Measurements from ENCODE around the gene BTAF1.
"Not testable (repeated sequence)": the region's sequence is repeated elsewhere in the genome, so short reads cannot be mapped to it uniquely, and the experiment has no call there.

Gene BTAF1

DNA sequence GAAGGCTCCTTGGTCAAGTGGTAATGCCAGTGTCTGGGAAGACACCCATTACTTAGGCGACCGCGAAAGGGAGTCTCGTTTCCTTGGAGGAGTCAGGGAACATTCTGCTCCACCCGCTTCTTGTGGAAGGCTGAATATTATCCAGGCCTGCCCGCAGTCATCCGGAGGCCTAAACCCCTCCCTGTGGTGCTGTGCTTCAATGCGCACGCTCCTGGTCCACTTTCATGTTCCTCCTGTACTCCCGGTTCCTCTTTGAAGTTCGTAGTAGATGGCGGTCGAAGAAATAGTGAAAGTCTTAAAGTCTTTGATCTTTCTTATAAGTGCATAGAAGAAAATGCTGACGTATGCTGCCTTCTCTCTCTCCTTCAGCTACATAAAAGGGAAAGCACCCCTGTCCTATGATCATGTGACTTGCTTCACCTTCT lies 29.3 kb upstream of the BTAF1 start:
- H3K4me1 Mint-ChIP-seq, H3K9me3 Mint-ChIP-seq, DNase-seq, H3K36me3 Mint-ChIP-seq, H3K27ac Mint-ChIP-seq, H3K4me3 Mint-ChIP-seq, CTCF ChIA-PET: not testable (repeated sequence)
- H3K27me3 Mint-ChIP-seq = peaks cover 19% of the 10 kb centered on the region

DNA sequence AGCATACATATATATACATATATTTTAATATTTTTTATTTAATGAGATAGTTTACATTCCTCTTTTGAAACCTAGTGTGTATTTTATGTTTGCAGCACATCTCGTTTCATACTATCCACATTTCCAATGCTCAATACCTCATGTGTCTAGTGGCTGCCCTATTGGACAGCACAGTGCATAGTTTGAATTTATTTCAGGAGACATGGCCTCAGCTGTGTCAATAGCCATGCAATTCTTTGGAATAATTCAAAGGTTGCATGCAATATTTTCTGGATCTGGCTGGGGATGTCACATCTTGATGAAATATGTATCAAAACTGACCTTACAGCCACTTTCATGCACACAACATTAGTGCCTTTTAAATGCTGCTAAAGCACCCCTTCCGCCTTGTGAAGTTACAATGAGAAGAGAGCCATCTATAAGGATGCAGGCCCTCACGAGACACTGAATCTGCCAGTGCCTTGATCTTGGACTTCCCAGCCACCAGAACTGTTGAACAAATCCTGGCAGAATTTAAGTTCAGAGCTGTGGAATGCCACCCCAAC lies 27.3 kb upstream of the BTAF1 start:
- Mint-ChIP-seq H3K36me3 (no peaks in the 10 kb centered on the region), H3K9me3 (no peaks in the 10 kb centered on the region), H3K4me3 (no peak overlapping the region), H3K27me3 (peaks cover 12% of the 10 kb centered on the region), H3K27ac (no peak overlapping the region), H3K4me1 (peaks cover 3% of the 10 kb centered on the region)
- CTCF ChIA-PET = no interaction called here
- DNase-seq = no peak

DNA sequence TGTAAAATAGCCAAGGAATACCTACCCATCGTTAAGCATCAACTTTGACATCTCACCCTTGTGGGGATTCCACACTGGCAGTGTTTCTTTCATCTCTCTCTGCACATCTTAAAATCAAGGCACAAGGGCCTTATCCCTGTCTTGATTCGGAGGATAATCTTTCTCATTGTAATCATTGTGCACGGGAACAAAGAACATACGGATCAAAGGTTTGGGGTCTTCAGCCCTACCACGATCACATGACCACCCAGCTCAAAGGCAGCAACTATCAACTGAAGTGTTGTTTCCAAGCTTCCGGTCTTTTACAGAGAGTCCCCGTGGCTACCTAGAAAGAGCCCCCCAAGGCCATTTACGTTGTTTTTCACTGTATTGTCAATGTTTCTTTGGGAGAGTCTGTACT lies 26.1 kb upstream of the BTAF1 start:
- H3K4me3 Mint-ChIP-seq = no peak overlapping the region
- no peaks in the 10 kb centered on the region for H3K36me3 Mint-ChIP-seq
- peaks cover 14% of the 10 kb centered on the region for H3K4me1 Mint-ChIP-seq
- H3K27ac Mint-ChIP-seq = no peak overlapping the region
- DNase-seq = no peak
- CTCF ChIA-PET = no interaction called here
- H3K9me3 Mint-ChIP-seq = no peaks in the 10 kb centered on the region
- H3K27me3 Mint-ChIP-seq = peaks cover 12% of the 10 kb centered on the region

DNA sequence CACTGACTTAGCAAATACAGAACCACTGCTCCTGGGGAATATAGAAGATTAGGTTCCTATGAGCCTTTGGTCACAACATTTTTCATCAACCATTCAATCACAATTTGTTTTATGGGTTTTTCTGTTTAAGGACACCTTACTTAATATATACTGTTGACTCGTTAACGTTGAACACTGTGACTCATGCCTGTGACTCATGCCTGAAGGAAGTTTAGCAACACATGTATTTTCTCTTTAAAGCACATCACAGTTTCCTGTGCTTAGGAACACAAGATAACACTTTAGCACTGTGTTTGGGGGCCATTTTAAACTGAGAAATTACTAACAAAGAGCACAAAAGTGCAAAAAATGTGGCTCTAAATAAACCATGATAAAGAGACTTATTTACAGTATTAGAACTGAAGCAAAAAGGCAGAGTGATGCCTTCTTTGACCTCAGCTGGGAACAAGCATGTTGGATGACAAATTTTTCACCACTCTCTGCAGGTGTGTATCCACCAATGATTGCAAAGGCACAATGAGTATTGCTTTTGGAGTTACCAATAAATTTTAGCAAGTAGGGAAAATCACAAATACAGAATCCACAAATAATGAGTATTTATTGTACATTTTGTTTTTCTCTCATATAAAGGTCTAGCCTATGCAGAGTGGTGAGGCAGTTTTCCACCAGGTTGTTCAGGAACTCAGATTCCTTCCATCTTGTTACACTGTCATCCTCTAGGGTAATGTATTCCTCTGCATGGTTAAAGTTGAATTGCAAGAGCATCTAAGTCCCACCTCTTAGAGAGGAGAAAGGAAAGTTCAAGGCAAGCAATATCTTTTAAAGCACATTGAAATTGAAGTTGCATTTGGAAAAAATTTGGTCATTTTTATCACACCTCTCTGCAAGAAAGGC lies 21.5 kb upstream of the BTAF1 start:
- peaks cover 22% of the 10 kb centered on the region for H3K4me1 Mint-ChIP-seq
- H3K36me3 Mint-ChIP-seq = no peaks in the 10 kb centered on the region
- peaks cover 5% of the 10 kb centered on the region for H3K27me3 Mint-ChIP-seq
- CTCF ChIA-PET = no interaction called here
- no peak overlapping the region for H3K4me3 Mint-ChIP-seq
- H3K27ac Mint-ChIP-seq = peak overlapping the region; percentile 83
- DNase-seq = peak; percentile 42
- H3K9me3 Mint-ChIP-seq = no peaks in the 10 kb centered on the region

DNA sequence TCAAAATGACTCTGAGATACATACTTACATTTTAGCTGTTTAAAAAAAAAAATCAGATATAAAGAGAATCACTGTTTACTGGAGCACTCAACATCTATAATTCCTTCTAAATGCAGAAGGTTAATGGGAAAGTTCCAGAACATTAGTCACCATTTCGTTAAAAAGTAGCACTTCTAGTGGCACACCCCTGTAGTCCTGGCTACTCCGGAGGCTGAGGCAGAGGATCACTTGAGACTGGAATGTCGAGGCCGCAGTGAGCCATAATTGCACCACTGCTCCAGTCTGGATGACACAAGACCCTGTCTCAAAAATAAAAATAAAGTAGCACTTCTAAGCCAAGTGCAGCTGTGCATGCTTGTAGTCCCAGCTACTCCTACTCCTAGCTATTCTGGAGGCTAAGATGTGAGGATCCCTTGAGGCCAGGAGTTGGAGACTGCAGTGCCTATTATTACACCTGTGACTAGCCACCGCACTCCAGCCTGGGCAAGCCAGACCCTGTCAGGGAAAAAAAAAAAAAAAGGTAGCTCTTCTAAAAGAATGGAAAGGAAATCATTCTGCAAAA lies 16.5 kb upstream of the BTAF1 start:
- Mint-ChIP-seq H3K4me3 (peak overlapping the region; percentile 85), H3K4me1 (peaks cover 28% of the 10 kb centered on the region), H3K27ac (no peak overlapping the region), H3K27me3 (peaks cover 6% of the 10 kb centered on the region), H3K9me3 (no peaks in the 10 kb centered on the region), H3K36me3 (no peaks in the 10 kb centered on the region)
- CTCF ChIA-PET = interaction anchor here (0.6 to 3.1 kb wide), 4 partner anchors 20 to 267 kb away, joined by 4 to 11 read pairs (median 6); no protein-coding TSS in a partner anchor
- DNase-seq = no peak

DNA sequence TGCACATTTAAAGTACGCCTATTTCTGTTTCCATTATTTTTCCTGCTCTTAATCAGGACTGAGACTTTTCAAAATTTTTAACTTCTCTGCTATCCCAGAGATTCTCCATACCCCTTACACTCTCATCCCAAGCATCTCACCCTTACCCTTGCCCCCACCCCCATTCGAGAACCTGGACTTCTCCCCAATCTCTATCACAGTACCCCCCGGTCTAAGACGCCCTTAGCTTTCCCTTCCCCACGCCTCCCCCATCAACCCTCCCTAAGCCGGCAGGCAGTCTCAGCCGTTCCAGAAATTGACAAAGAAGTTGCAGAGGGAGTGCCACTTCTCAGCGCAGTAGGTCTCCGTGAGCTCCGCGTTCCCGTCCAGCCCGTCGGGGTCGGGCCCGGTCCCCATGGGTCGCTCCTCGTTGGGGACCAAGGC lies 15.6 kb upstream of the BTAF1 start:
- H3K27ac Mint-ChIP-seq = peak overlapping the region; percentile 82
- DNase-seq = no peak
- no peaks in the 10 kb centered on the region for H3K9me3 Mint-ChIP-seq
- peak overlapping the region; percentile 85 for H3K4me3 Mint-ChIP-seq
- H3K36me3 Mint-ChIP-seq = no peaks in the 10 kb centered on the region
- peaks cover 22% of the 10 kb centered on the region for H3K4me1 Mint-ChIP-seq
- CTCF ChIA-PET = interaction anchor here (0.6 to 3.1 kb wide), 10 partner anchors 13 to 610 kb away, joined by 3 to 11 read pairs (median 4); partner anchors contain the start of gene BTAF1
- peaks cover 6% of the 10 kb centered on the region for H3K27me3 Mint-ChIP-seq

DNA sequence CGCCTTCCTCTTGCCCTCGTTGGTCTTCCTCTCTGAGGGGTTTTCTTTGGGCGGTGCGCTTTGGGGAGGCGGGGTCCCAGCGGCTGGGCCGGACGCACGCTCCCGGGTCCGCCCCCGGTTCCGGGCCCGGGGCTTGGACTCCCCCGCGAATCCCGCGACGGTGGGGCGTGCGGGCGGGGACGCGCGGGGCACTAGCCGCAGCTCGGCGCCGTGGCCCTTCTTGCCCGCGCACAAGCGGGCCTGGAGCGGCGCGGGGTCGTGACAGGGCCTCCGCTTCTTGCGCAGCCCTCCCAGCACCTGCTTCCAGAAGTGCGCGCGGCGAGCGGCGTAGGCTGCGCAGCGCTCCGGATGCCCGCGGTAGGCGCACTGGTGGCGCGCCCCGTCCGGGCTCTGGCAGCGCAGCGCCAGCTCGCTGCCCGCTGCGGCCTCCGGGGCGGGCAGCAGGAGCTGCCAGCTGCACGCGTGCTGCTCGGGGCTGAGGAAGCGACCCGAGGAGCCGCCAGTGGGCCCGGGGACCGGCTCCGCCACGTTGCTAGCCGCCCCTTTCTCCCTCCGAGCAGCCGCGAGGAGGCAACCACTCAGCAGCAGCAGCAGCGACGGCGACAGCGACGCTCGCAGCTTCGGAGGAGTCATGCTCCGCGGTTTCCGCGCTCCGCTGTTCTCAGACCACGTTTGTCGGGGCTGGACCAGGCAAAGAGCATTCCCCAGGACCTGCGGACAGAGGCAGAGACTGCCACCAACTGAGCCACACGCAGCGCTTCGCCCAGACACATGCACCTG lies 15.0 kb upstream of the BTAF1 start:
- peaks cover 6% of the 10 kb centered on the region for H3K27me3 Mint-ChIP-seq
- H3K27ac Mint-ChIP-seq = peak overlapping the region; percentile 84
- H3K36me3 Mint-ChIP-seq = no peaks in the 10 kb centered on the region
- H3K9me3 Mint-ChIP-seq = no peaks in the 10 kb centered on the region
- H3K4me3 Mint-ChIP-seq = peak overlapping the region; percentile 85
- H3K4me1 Mint-ChIP-seq = peaks cover 22% of the 10 kb centered on the region
- CTCF ChIA-PET = interaction anchor here (1.0 to 3.1 kb wide), 9 partner anchors 13 to 611 kb away, joined by 3 to 11 read pairs (median 5); partner anchors contain the start of gene BTAF1
- peak; percentile 76 for DNase-seq

DNA sequence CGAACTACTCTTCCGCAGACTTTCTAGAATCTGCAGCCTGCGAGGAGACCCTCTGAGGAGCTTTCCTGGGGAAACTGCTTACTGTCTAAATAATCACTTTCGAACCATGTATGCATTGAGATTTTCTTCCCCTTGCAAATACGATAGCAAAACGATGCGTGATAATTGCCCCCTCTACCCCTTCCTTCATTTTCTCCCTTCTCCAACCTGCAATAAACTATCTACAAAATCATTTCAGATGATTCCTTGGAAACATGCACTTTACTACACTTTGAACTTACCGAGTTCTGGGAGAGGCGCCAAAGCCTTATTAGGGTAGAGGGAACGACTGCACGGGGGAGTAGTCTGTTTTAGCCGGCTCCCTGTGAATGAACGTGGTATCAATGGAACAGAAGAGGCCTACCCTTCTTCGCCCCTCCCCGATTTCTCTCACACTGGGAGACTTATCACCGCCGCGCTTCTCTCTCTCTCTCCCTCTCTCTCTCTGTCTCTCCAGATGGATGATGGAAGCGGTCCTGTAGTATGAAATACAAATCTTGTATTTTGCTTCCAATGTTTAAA lies 14.4 kb upstream of the BTAF1 start, which contains the start of gene FGFBP3:
FGFBP3 (minus strand) TSS at position 370 of the 561 bp plus-strand sequence. CDS start 517 bp downstream, outside the sequence.
- peak within 1 kb of the TSS; percentile 85 for H3K4me3 Mint-ChIP-seq
- peaks cover 22% of the 10 kb centered on the region for H3K4me1 Mint-ChIP-seq
- CTCF ChIA-PET = interaction anchor here (1.0 to 3.1 kb wide), 7 partner anchors 12 to 612 kb away, joined by 3 to 11 read pairs (median 6); partner anchors contain the start of gene BTAF1
- no peaks in the 10 kb centered on the region for H3K9me3 Mint-ChIP-seq
- H3K27me3 Mint-ChIP-seq = peaks cover 6% of the 10 kb centered on the region
- DNase-seq = peak; percentile 53
- H3K27ac Mint-ChIP-seq = peak within 1 kb of the TSS; percentile 84
- H3K36me3 Mint-ChIP-seq = no peaks in the 10 kb centered on the region

DNA sequence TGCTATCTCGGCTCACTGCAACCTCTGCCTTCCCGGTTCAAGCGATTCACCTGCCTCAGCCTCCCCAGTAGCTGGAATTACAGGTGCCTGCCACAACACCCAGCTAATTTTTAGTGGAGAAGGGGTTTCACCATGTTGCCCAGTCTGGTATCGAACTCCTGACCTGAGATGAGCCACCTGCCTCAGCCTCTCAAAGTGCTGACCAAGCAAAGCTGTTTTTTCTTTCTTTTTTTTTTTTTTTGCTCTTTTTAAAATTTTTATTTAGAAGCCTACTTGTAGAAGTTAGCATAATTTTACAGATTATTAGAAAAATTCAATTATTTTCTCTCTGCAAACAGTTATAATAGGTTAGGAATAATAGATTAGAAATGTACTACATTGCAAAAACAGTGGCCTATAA lies 13.1 kb upstream of the BTAF1 start:
- Mint-ChIP-seq H3K4me3 (no peak overlapping the region), H3K36me3 (no peaks in the 10 kb centered on the region), H3K9me3 (no peaks in the 10 kb centered on the region), H3K4me1 (peaks cover 22% of the 10 kb centered on the region), H3K27me3 (peaks cover 11% of the 10 kb centered on the region), H3K27ac (no peak overlapping the region)
- no peak for DNase-seq
- CTCF ChIA-PET = interaction anchor here (0.6 to 3.9 kb wide), 2 partner anchors 152 to 192 kb away, joined by 3 to 28 read pairs; no protein-coding TSS in a partner anchor

DNA sequence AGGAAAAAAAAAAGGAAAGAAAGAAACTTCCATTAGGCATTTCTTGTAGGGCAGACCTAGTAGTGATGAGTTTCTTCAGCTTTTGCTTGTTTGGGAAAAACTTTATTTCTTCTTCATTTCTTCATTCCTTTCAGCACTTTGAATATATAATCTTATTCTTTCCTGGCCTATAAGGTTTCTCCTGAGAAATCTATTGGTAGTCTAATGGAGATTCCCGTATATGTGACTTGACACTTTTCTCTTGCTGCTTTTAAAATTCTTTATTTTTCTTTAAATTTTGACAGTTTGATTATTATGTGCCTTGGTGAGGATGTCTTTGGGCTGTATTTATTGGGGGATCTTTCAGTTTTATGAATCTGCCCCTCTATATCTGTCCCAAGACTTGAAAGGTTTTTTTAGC lies 3.9 kb upstream of the BTAF1 start:
- Mint-ChIP-seq H3K27ac (no peak overlapping the region), H3K36me3 (peaks cover 2% of the 10 kb centered on the region), H3K4me1 (peaks cover 18% of the 10 kb centered on the region), H3K9me3 (peaks cover 2% of the 10 kb centered on the region), H3K27me3 (peaks cover 32% of the 10 kb centered on the region), H3K4me3 (no peak overlapping the region)
- CTCF ChIA-PET = no interaction called here
- no peak for DNase-seq

DNA sequence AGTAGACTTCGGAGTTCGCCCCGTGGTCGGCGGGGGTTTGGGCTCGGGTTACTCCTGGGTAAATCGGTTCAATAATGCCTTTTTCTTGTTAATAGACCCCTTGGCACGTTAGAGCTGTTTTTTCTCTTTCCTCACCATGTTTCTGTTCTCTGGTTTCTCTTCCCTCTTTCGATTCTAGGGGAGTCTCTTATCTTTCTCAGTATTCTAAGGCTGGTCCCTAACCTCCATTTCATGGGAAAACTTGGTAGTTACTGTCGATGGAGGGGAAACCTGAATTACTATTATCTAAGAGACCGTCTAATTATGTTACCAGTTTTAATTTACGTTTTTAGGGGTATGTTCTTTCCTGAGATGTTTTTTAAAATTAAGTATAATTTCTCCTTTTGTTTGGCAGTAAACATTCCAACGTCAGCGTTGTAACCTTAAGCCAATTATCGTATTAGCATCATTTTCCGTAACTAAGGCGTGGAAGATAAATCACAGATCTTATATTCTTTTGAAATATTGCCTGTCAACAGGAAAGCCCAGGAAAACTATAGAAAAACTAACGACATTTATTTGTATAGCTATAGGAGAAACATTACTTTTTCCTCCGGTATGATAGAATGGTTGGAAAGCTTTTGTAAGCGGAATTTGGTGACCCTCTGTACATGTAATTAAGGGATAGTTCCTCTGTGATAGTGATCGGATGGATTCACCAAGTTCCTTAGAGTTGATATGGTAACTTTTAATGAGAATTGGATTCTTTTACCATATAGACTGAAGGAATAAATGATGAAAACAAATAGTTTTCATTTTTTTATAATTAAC lies 847 bp downstream of the BTAF1 start:
- H3K9me3 Mint-ChIP-seq = no peaks in the 10 kb centered on the region
- peaks cover 11% of the 10 kb centered on the region for H3K36me3 Mint-ChIP-seq
- DNase-seq = no peak
- CTCF ChIA-PET = interaction anchor here (0.6 to 1.6 kb wide), 4 partner anchors 12 to 1045 kb away, joined by 3 to 10 read pairs (median 7); partner anchors contain the start of gene FGFBP3
- H3K27ac Mint-ChIP-seq = peak overlapping the region; percentile 98
- peaks cover 3% of the 10 kb centered on the region for H3K27me3 Mint-ChIP-seq
- peak overlapping the region; percentile 88 for H3K4me3 Mint-ChIP-seq
- peaks cover 45% of the 10 kb centered on the region for H3K4me1 Mint-ChIP-seq

DNA sequence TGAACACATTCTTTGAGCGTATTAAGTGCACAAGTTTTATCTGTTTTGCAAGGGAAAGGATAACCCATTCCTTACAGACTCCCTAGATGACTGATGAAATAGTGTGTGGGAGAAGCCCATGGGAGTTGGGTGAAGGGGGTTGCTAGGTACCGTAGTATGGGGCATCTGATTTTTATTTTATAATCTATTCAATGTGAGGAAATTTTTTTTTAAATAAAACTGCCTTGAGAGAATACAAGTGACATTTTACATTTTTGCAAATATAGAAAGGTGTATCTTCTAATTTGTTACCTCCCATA lies 1.4 kb downstream of the BTAF1 start:
- H3K27ac Mint-ChIP-seq = no peak overlapping the region
- no peaks in the 10 kb centered on the region for H3K27me3 Mint-ChIP-seq
- peaks cover 11% of the 10 kb centered on the region for H3K36me3 Mint-ChIP-seq
- H3K4me1 Mint-ChIP-seq = peaks cover 45% of the 10 kb centered on the region
- DNase-seq = no peak
- CTCF ChIA-PET = no interaction called here
- peak overlapping the region; percentile 88 for H3K4me3 Mint-ChIP-seq
- H3K9me3 Mint-ChIP-seq = no peaks in the 10 kb centered on the region

DNA sequence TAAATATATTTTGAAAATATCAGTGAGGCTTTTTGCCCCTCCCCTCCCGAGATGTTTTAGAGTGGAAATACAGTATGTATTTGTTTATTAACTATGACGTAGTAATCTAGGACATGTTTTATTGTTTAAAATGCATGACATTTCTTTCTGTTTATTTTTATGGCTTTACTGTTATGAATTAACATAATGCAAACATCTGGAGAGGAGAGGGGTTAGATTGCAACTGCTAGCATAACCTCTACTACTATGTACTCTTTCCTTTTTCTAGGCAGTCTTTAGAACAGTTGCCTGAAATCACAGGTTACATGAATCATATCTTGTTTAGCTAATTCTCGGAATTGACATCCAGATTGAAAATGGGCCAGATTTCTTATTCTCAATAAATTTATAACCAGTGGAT lies 7.4 kb downstream of the BTAF1 start:
- Mint-ChIP-seq H3K27me3 (no peaks in the 10 kb centered on the region), H3K36me3 (peaks cover 23% of the 10 kb centered on the region), H3K9me3 (no peaks in the 10 kb centered on the region), H3K27ac (no peak overlapping the region), H3K4me3 (no peak overlapping the region), H3K4me1 (peaks cover 31% of the 10 kb centered on the region)
- CTCF ChIA-PET = no interaction called here
- no peak for DNase-seq

Data from activated naive CD4-positive, alpha-beta T cell treated with anti-CD3 and anti-CD28 coated beads, Interleukin-2, amount 10 ng/mL, durations not matched to agents 7 days and 5 days (primary cell).